PFSK-1 (cell line): Measurements from ENCODE around the gene CHD8.

Experiments
- POLR2AphosphoS5 ChIP-seq: IDR thresholded peaks from 2 replicates; pipeline ENCODE4 v1.6.1; 2012; ENCODE audit warnings: low read depth, mild to moderate bottlenecking, control low read depth, low read length, moderate library complexity
- REST ChIP-seq, 2 experiments: IDR thresholded peaks; 2 replicates each; pipeline versions ENCODE4 v1.6.1 to v1.8.0; 2011 to 2012; ENCODE audit warnings: low read depth in 2 of 2, low read length in 2 of 2, control low read depth in 1 of 2, inconsistent platforms in 1 of 2, mild to moderate bottlenecking in 1 of 2, moderate library complexity in 1 of 2; ENCODE audit not compliant: insufficient read depth in 1 of 2

- TF ChIP-seq POLR2AphosphoS5 (no peak), REST (IDR thresholded peaks at IDR 0.05; ENCODE audit: insufficient read depth in 1 of 2, low read depth in 2 of 2, low read length in 2 of 2) (no peak)
These were observed 6.1 kb downstream of the CHD8 start for GRCh38 chr14:21449899-21450216.
